Kidney (tissue), 14 donors: Measurements from ENCODE around the gene CCND2. TPM values are rescaled to one million over a fixed set of nuclear protein-coding genes. Genes with fewer than 3 reads are reported as not detected.

Experiments used
- DNase-seq, 5 donors: peaks; one replicate each; pipeline ENCODE4 v3.0.0-alpha.2; 2013 to 2020
- FAIRE-seq: peaks from 2 replicates; lab custom pipeline; 2012; peaks lifted over from hg19 to GRCh38; lab: Jason Lieb, UNC
- H3K27ac ChIP-seq, 2 donors: one replicate each; pipeline ENCODE4 v1.7.0; 2013; ENCODE audit warnings: low read depth in 2 of 2, low read length in 2 of 2, inconsistent platforms in 1 of 2
- H3K27me3 ChIP-seq: one replicate; pipeline ENCODE4 v1.7.1; 2013; ENCODE audit warnings: low read length, inconsistent platforms; ENCODE audit not compliant: control insufficient read depth, insufficient read depth
- H3K36me3 ChIP-seq, 3 donors: one replicate each; pipeline versions ENCODE4 v1.7.0 to v1.7.1; 2013; ENCODE audit warnings: low read length in 3 of 3, control low read depth in 1 of 3, inconsistent platforms in 1 of 3; ENCODE audit not compliant: insufficient read depth in 3 of 3, control insufficient read depth in 2 of 3
- H3K4me1 ChIP-seq, 3 donors: one replicate each; pipeline versions ENCODE4 v1.7.0 to v1.7.1; 2013; ENCODE audit warnings: low read length in 3 of 3, inconsistent platforms in 1 of 3, low read depth in 1 of 3; ENCODE audit not compliant: control insufficient read depth in 2 of 3, insufficient read depth in 2 of 3
- H3K4me3 ChIP-seq, 3 donors: one replicate each; pipeline versions ENCODE4 v1.7.0 to v1.8.1; 2013; ENCODE audit warnings: low read length in 3 of 3, control low read depth in 1 of 3, inconsistent platforms in 1 of 3
- H3K9ac ChIP-seq, 3 donors: one replicate each; pipeline versions ENCODE4 v1.7.0 to v1.7.1; 2013; ENCODE audit warnings: low read length in 3 of 3, control low read depth in 1 of 3, inconsistent platforms in 1 of 3
- H3K9me3 ChIP-seq, 3 donors: one replicate each; pipeline versions ENCODE4 v1.7.0 to v1.7.1; 2013; ENCODE audit warnings: low read length in 3 of 3, control low read depth in 1 of 3, inconsistent platforms in 1 of 3; ENCODE audit not compliant: control insufficient read depth in 2 of 3, insufficient read depth in 1 of 3
- intact Hi-C: fragments of 100-400 bp; cut with DNase I; formaldehyde crosslinking; loops from one replicate; pipeline ENCODE4 v1.11.1; 2022
- polyA plus RNA-seq: library from polyadenylated mRNA; stranded (reverse); fragments of 350-450 nt; fragmentation: Illumina TruSeq; extraction: RNeasy Lipid Tissue Mini Kit (QIAGEN cat#74804); gene quantifications from one replicate; pipeline ENCODE4 v1.2.3, GENCODE V29; 2014; ENCODE audit warnings: low read depth, low replicate concordance; ENCODE audit not compliant: insufficient read depth
- total RNA-seq: library from RNA; stranded (reverse); fragmentation: NEBNext Ultra II Directional; extraction: Animal tissue kit (Norgen Biotek cat#: 25700); gene quantifications from one replicate; pipeline ENCODE4 v1.2.1, GENCODE V29; 2021
- TF ChIP-seq, protein P1 (sequence below): IDR thresholded peaks from 3 replicates; pipeline ENCODE4 v1.5.1; 2012; ENCODE audit warnings: mild to moderate bottlenecking, moderate library complexity, borderline replicate concordance; ENCODE audit not compliant: insufficient read depth; ENCODE audit errors: extremely low read depth
- donor health status: control.
- donor health status: control.
- donor health status: control.
- donor health status: control.
- donor health status: control.
- donor health status: DM: yes; HTN: yes; CAD: no.
- donor health status: Normal renal cell carcinoma (clear cell type).

CCND2 gene
- total and polyA plus RNA-seq, 2 donors from 2014 or later: 3.3 to 94.4 TPM

DNA sequence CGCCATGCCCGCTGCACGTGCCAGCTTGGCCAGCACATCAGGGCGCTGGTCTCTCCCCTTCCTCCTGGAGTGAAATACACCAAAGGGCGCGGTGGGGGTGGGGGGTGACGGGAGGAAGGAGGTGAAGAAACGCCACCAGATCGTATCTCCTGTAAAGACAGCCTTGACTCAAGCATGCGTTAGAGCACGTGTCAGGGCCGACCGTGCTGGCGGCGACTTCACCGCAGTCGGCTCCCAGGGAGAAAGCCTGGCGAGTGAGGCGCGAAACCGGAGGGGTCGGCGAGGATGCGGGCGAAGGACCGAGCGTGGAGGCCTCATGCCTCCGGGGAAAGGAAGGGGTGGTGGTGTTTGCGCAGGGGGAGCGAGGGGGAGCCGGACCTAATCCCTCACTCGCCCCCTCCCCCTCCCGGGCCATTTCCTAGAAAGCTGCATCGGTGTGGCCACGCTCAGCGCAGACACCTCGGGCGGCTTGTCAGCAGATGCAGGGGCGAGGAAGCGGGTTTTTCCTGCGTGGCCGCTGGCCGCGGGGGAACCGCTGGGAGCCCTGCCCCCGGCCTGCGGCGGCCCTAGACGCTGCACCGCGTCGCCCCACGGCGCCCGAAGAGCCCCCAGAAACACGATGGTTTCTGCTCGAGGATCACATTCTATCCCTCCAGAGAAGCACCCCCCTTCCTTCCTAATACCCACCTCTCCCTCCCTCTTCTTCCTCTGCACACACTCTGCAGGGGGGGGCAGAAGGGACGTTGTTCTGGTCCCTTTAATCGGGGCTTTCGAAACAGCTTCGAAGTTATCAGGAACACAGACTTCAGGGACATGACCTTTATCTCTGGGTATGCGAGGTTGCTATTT is 914 bp upstream of the CCND2 start:
- H3K9ac ChIP-seq: no peak overlapping the region
- no peak for FAIRE-seq
- peaks cover 11% of the 10 kb centered on the region for H3K27me3 ChIP-seq
- H3K4me3 ChIP-seq: peak overlapping the region in 2 of 3 donors; percentile 13 to 39
- no peaks in the 10 kb centered on the region for H3K9me3 ChIP-seq
- H3K4me1 ChIP-seq: peaks cover 0 to 38% (median 3%) of the 10 kb centered on the region in 3 donors
- TF ChIP-seq, protein P1, sequence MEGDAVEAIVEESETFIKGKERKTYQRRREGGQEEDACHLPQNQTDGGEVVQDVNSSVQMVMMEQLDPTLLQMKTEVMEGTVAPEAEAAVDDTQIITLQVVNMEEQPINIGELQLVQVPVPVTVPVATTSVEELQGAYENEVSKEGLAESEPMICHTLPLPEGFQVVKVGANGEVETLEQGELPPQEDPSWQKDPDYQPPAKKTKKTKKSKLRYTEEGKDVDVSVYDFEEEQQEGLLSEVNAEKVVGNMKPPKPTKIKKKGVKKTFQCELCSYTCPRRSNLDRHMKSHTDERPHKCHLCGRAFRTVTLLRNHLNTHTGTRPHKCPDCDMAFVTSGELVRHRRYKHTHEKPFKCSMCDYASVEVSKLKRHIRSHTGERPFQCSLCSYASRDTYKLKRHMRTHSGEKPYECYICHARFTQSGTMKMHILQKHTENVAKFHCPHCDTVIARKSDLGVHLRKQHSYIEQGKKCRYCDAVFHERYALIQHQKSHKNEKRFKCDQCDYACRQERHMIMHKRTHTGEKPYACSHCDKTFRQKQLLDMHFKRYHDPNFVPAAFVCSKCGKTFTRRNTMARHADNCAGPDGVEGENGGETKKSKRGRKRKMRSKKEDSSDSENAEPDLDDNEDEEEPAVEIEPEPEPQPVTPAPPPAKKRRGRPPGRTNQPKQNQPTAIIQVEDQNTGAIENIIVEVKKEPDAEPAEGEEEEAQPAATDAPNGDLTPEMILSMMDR: no peak
- H3K27ac ChIP-seq: peak overlapping the region in 1 of 2 donors; percentile 53
- no peaks in the 10 kb centered on the region for H3K36me3 ChIP-seq
- peak; percentile 80 to 91 (median 85) for DNase-seq
- intact Hi-C loops: loop anchor here (10.0 kb wide), 1 partner anchor 388 kb away; no protein-coding TSS in a partner anchor

DNA sequence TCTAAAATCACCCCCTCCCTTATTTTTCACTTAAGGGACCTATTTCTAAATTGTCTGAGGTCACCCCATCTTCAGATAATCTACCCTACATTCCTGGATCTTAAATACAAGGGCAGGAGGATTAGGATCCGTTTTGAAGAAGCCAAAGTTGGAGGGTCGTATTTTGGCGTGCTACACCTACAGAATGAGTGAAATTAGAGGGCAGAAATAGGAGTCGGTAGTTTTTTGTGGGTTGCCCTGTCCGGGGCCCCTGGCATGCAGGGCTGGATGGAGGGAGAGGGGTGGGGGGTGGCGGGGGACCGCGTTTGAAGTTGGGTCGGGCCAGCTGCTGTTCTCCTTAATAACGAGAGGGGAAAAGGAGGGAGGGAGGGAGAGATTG is 300 bp upstream of the CCND2 start:
- Histone ChIP-seq H3K4me1 (peaks cover 0 to 38% (median 3%) of the 10 kb centered on the region in 3 donors), H3K4me3 (peak overlapping the region in 2 of 3 donors; percentile 65 to 87), H3K9me3 (no peaks in the 10 kb centered on the region), H3K27ac (peak overlapping the region in 1 of 2 donors; percentile 77), H3K36me3 (no peaks in the 10 kb centered on the region), H3K9ac (no peak overlapping the region), H3K27me3 (peaks cover 7% of the 10 kb centered on the region)
- intact Hi-C loops: loop anchor here (10.0 kb wide), 1 partner anchor 388 kb away; no protein-coding TSS in a partner anchor
- FAIRE-seq (no peak), DNase-seq (no peak)
- TF ChIP-seq, protein P1: no peak

DNA sequence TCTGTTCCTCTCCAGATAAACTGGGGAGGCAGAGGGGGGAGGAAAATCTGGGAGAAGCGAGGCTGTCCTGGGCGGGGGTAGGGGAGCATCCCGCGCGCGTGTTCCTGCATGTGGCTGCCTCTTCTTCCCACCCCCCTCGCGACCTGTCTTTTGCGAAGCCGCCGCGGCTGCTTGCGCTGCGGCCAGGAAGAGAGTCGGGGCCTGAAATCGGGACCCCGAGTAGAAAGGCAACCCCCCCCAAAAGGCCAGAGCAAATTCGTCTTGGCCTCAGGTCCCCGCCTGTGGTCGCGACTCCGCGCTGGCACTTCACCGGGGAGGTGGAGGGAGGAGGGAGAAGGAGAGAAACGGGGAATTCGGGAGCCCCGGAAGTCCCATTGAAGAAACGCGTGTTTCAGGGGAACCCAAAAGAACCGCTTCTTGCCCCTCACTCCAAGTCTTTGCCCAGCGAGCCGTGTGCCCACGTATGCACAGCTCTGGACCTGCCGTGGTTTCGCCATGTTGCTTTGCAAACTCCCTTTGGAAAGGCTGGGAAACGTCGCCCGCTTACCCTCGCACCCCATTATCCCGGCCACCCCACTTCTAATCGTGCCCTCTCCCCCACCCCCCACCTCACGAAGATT is 944 bp downstream of the CCND2 start:
- H3K4me1 ChIP-seq: peaks cover 0 to 35% (median 3%) of the 10 kb centered on the region in 3 donors
- intact Hi-C loops: loop anchor here (10.0 kb wide), 1 partner anchor 390 kb away; no protein-coding TSS in a partner anchor

More for the DNA sequence above, 944 bp downstream of the CCND2 start:
- Histone ChIP-seq H3K27ac (peak overlapping the region; percentile 43 to 77), H3K9ac (peak overlapping the region; percentile 9 to 83 (median 61)), H3K36me3 (no peaks in the 10 kb centered on the region), H3K4me3 (peak overlapping the region; percentile 65 to 87 (median 71)), H3K9me3 (no peaks in the 10 kb centered on the region), H3K27me3 (peaks cover 4% of the 10 kb centered on the region)
- TF ChIP-seq, protein P1: no peak
- FAIRE-seq (no peak), DNase-seq (peak in 4 of 5 donors; percentile 43 to 74 (median 58))
